Activated naive CD8-positive, alpha-beta T cell treated with anti-CD3 and anti-CD28 coated beads, Interleukin-2, amount 50 U/mL, for 24 hours (primary cell): ENCODE results near the gene ZFP42.
"Not testable (repeated sequence)": the region's sequence is repeated elsewhere in the genome, so short reads cannot be mapped to it uniquely, and the experiment has no call there.

Experiments used
- ATAC-seq: fragments of 150-1000 bp; cut with Tn5 transposase; one replicate; pipeline ENCODE4 v1.10.0; 2021
- DNase-seq: peaks from one replicate; pipeline ENCODE4 v3.0.0; 2021
- H3K27ac Mint-ChIP-seq: one replicate; pipeline ENCODE4 v1.8.0; 2021; ENCODE audit warnings: mild to moderate bottlenecking, mixed read lengths
- H3K27me3 Mint-ChIP-seq: one replicate; pipeline ENCODE4 v1.8.0; 2021; ENCODE audit warnings: mixed read lengths
- H3K36me3 Mint-ChIP-seq: one replicate; pipeline ENCODE4 v1.8.0; 2021; ENCODE audit warnings: low read depth, mixed read lengths
- H3K4me1 Mint-ChIP-seq: one replicate; pipeline ENCODE4 v1.8.0; 2021; ENCODE audit warnings: mixed read lengths
- H3K4me3 Mint-ChIP-seq: one replicate; pipeline ENCODE4 v1.8.0; 2021; ENCODE audit warnings: mild to moderate bottlenecking, moderate library complexity, mixed read lengths
- H3K9me3 Mint-ChIP-seq: one replicate; pipeline ENCODE4 v1.8.0; 2021; ENCODE audit warnings: mixed read lengths

Gene ZFP42

GRCh38 chr4:187995322-187996207 lies at the start of gene ZFP42:
TSS of gene ZFP42 (plus strand) at chr4:187995771. CDS start at chr4:188002808, 7,037 bp downstream.
- no peak for ATAC-seq
- H3K27me3 Mint-ChIP-seq: peaks cover 9% of the 10 kb centered on the region
- H3K27ac Mint-ChIP-seq: no peak within 1 kb of the TSS
- no peak within 1 kb of the TSS for H3K4me3 Mint-ChIP-seq
- peaks cover 26% of the 10 kb centered on the region for H3K9me3 Mint-ChIP-seq
- peaks cover 3% of the 10 kb centered on the region for H3K36me3 Mint-ChIP-seq
- no peak for DNase-seq
- H3K4me1 Mint-ChIP-seq: no peaks in the 10 kb centered on the region

DNA sequence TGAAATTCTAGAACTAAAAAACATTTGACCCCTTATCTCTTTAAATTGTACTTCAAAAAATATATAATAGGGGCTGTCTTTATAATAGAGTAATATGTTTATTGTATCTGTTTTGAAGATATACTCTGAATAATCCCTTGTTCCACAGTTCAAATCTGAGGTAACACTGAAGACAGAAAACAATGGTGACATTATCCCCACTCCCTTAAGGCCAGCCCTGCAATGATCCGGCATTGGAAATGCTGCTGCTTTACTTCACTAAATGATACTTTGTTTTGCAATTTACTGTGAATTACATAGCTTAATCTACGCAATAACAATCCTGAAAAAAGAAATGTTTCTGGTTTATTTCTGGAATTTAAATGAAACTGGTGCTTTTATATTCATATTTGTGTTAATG lies 34.4 kb upstream of the ZFP42 start:
- no peak overlapping the region for H3K4me3 Mint-ChIP-seq
- no peaks in the 10 kb centered on the region for H3K4me1 Mint-ChIP-seq
- H3K27ac Mint-ChIP-seq: no peak overlapping the region
- ATAC-seq (no peak), DNase-seq (no peak)
- H3K27me3 Mint-ChIP-seq: no peaks in the 10 kb centered on the region
- H3K9me3 Mint-ChIP-seq: peaks cover 17% of the 10 kb centered on the region
- no peaks in the 10 kb centered on the region for H3K36me3 Mint-ChIP-seq

- peaks cover 17% of the 10 kb centered on the region for H3K9me3 Mint-ChIP-seq
- H3K27ac Mint-ChIP-seq: no peak overlapping the region
- no peaks in the 10 kb centered on the region for H3K27me3 Mint-ChIP-seq
- no peak overlapping the region for H3K4me3 Mint-ChIP-seq
- H3K4me1 Mint-ChIP-seq: no peaks in the 10 kb centered on the region
- no peaks in the 10 kb centered on the region for H3K36me3 Mint-ChIP-seq
- no peak for DNase-seq
- ATAC-seq: no peak
These were observed 33.6 kb upstream of the ZFP42 start for GRCh38 chr4:187961961-187962360.

GRCh38 chr4:187962926-187963325 lies 32.6 kb upstream of the ZFP42 start:
- H3K4me3 Mint-ChIP-seq: no peak overlapping the region
- no peaks in the 10 kb centered on the region for H3K36me3 Mint-ChIP-seq
- ATAC-seq (no peak), DNase-seq (no peak)
- H3K4me1 Mint-ChIP-seq: no peaks in the 10 kb centered on the region
- H3K27ac Mint-ChIP-seq: no peak overlapping the region
- H3K9me3 Mint-ChIP-seq: peaks cover 17% of the 10 kb centered on the region
- no peaks in the 10 kb centered on the region for H3K27me3 Mint-ChIP-seq

GRCh38 chr4:187965726-187966125 lies 29.8 kb upstream of the ZFP42 start:
- DNase-seq: no peak
- Mint-ChIP-seq H3K27ac (no peak overlapping the region), H3K4me3 (no peak overlapping the region), H3K36me3 (no peaks in the 10 kb centered on the region), H3K4me1 (no peaks in the 10 kb centered on the region), H3K27me3 (no peaks in the 10 kb centered on the region), H3K9me3 (peaks cover 12% of the 10 kb centered on the region)
- no peak for ATAC-seq

DNA sequence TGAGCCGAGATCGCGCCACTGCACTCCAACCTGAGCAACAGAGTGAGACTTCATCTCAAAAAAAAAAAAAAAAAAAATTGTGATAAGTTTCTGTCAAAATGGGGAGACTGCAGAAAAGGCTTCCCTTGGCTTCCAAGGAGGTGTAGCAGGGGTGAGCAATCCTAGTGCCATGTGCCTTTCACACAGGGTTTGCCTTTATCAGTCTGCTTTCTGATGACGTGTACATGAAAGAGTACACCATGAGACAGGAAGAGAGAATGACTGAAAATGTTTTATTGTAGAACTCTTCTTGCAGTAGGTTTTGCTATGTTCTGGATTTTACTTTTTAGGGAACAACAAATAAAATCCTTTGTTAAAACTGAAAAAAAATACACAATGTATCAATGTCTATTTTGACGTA lies 23.4 kb upstream of the ZFP42 start:
- Mint-ChIP-seq H3K4me3 (no peak overlapping the region), H3K27ac (no peak overlapping the region), H3K4me1 (no peaks in the 10 kb centered on the region), H3K9me3 (peaks cover 5% of the 10 kb centered on the region), H3K36me3 (no peaks in the 10 kb centered on the region), H3K27me3 (no peaks in the 10 kb centered on the region)
- no peak for ATAC-seq
- no peak for DNase-seq

GRCh38 chr4:187983746-187984145 lies 11.8 kb upstream of the ZFP42 start:
- no peaks in the 10 kb centered on the region for H3K36me3 Mint-ChIP-seq
- no peaks in the 10 kb centered on the region for H3K27me3 Mint-ChIP-seq
- H3K4me3 Mint-ChIP-seq: no peak overlapping the region
- no peak for ATAC-seq
- H3K27ac Mint-ChIP-seq: no peak overlapping the region
- no peak for DNase-seq
- peaks cover 15% of the 10 kb centered on the region for H3K9me3 Mint-ChIP-seq
- H3K4me1 Mint-ChIP-seq: no peaks in the 10 kb centered on the region

DNA sequence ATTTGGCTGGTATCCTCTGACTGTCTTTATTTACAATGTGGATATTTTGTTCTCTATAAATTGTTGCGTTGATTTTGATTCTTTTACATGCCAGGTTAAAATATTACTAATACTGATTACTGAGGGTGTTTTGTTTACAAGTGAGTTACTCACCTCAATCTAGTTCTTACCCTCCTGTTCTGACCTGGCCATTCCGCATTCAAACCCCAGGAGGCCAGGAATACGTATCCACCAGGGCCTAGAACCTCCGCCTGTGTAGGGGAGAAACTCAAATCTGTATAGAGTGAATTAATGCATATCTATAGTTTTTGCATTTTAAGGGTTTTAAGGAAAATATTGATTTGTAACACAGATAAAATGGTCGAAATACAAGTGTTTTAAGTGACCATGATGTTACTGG lies 2.6 kb upstream of the ZFP42 start:
- no peak for DNase-seq
- no peak overlapping the region for H3K27ac Mint-ChIP-seq
- H3K4me3 Mint-ChIP-seq: no peak overlapping the region
- H3K36me3 Mint-ChIP-seq: peaks cover 3% of the 10 kb centered on the region
- H3K27me3 Mint-ChIP-seq: peaks cover 9% of the 10 kb centered on the region
- peaks cover 20% of the 10 kb centered on the region for H3K9me3 Mint-ChIP-seq
- no peak for ATAC-seq
- no peaks in the 10 kb centered on the region for H3K4me1 Mint-ChIP-seq

DNA sequence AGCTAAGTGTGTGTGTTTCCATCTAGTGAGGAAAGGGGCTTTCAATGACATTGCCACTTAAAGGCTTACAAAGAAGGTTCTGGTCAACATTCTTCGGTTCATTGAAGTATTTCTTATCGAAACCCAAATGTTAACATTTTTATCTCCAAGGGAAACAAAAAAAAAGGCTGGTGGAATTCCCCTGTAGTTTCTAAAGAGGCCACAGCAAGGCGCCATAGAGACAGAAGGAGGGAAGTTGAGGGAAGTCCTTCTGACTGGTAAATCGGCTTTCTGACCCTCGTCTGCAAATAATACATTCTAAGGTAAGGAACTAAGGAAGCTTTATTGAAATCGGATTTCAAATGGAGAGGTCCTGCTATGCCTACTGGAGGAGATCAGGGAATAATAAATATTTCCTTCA lies 1.7 kb upstream of the ZFP42 start:
- peaks cover 20% of the 10 kb centered on the region for H3K9me3 Mint-ChIP-seq
- no peaks in the 10 kb centered on the region for H3K4me1 Mint-ChIP-seq
- ATAC-seq (no peak), DNase-seq (no peak)
- no peak overlapping the region for H3K27ac Mint-ChIP-seq
- peaks cover 9% of the 10 kb centered on the region for H3K27me3 Mint-ChIP-seq
- peaks cover 3% of the 10 kb centered on the region for H3K36me3 Mint-ChIP-seq
- H3K4me3 Mint-ChIP-seq: no peak overlapping the region

- Mint-ChIP-seq H3K4me3 (no peak overlapping the region), H3K4me1 (no peaks in the 10 kb centered on the region), H3K36me3 (peaks cover 3% of the 10 kb centered on the region), H3K27me3 (peaks cover 9% of the 10 kb centered on the region), H3K27ac (no peak overlapping the region), H3K9me3 (peaks cover 26% of the 10 kb centered on the region)
- ATAC-seq (no peak), DNase-seq (no peak)
These were observed 1.1 kb downstream of the ZFP42 start for GRCh38 chr4:187996502-187997177.

GRCh38 chr4:187997991-187998390 lies 2.4 kb downstream of the ZFP42 start:
- not testable (repeated sequence) for H3K27me3 Mint-ChIP-seq

GRCh38 chr4:187999406-187999932 lies 3.9 kb downstream of the ZFP42 start:
- H3K4me1 Mint-ChIP-seq: no peaks in the 10 kb centered on the region
- H3K9me3 Mint-ChIP-seq: peaks cover 21% of the 10 kb centered on the region
- no peak for ATAC-seq
- H3K27me3 Mint-ChIP-seq: peaks cover 9% of the 10 kb centered on the region
- no peak for DNase-seq
- no peak overlapping the region for H3K27ac Mint-ChIP-seq
- H3K36me3 Mint-ChIP-seq: peaks cover 3% of the 10 kb centered on the region
- H3K4me3 Mint-ChIP-seq: no peak overlapping the region

More at GRCh38 chr4:187997991-187998390, 2.4 kb downstream of the ZFP42 start:
- not testable (repeated sequence) for ATAC-seq, H3K4me1 Mint-ChIP-seq, H3K4me3 Mint-ChIP-seq, H3K36me3 Mint-ChIP-seq, H3K27ac Mint-ChIP-seq, DNase-seq
- H3K9me3 Mint-ChIP-seq: peaks cover 22% of the 10 kb centered on the region

- no peak for ATAC-seq
- Mint-ChIP-seq H3K4me1 (no peaks in the 10 kb centered on the region), H3K27ac (no peak overlapping the region), H3K4me3 (no peak overlapping the region), H3K27me3 (peaks cover 2% of the 10 kb centered on the region), H3K36me3 (peaks cover 3% of the 10 kb centered on the region), H3K9me3 (peaks cover 13% of the 10 kb centered on the region)
- no peak for DNase-seq
These were observed 6.8 kb downstream of the ZFP42 start for GRCh38 chr4:188002323-188002722.

DNA sequence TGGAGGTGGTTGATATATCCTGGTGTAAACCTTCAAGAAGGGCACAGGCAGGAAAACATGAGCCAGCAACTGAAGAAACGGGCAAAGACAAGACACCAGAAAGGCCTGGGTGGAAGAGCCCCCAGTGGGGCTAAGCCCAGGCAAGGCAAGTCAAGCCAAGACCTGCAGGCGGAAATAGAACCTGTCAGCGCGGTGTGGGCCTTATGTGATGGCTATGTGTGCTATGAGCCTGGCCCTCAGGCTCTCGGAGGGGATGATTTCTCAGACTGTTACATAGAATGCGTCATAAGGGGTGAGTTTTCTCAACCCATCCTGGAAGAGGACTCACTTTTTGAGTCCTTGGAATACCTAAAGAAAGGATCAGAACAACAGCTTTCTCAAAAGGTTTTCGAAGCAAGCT lies 7.2 kb downstream of the ZFP42 start:
- Mint-ChIP-seq H3K4me1 (no peaks in the 10 kb centered on the region), H3K27me3 (no peaks in the 10 kb centered on the region), H3K36me3 (no peaks in the 10 kb centered on the region), H3K4me3 (no peak overlapping the region), H3K9me3 (peaks cover 10% of the 10 kb centered on the region), H3K27ac (no peak overlapping the region)
- DNase-seq (no peak), ATAC-seq (no peak)

DNA sequence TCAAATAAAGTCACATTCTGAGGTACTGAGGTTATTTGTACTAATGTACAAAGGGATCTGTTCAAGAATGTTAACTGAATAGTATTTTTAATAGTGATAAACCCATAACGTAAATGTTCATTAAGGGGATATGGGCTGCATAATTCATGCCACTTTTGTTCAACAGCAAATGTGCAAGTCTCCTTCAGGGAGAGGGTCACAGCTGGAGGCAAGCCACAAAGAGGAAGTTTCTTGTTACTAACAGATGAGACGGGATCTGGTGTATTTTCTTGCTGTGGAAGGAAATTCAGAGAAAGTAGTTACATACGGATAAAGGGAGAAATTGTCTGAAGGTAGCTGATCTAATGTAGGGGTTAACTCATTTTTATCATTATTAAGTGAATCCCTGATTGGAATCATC lies 10.0 kb downstream of the ZFP42 start:
- Mint-ChIP-seq H3K27me3 (no peaks in the 10 kb centered on the region), H3K4me1 (no peaks in the 10 kb centered on the region)

More for the DNA sequence above, 10.0 kb downstream of the ZFP42 start:
- DNase-seq: no peak
- Mint-ChIP-seq H3K27ac (no peak overlapping the region), H3K4me3 (no peak overlapping the region), H3K36me3 (peaks cover 2% of the 10 kb centered on the region), H3K9me3 (peaks cover 11% of the 10 kb centered on the region)
- ATAC-seq: no peak
